Left lobe of liver (tissue), 2 donors: ENCODE results near the gene HNF4A. TPM values are rescaled to one million over a fixed set of nuclear protein-coding genes. Genes with fewer than 3 reads are reported as not detected.

ENCODE experiments used
- ATAC-seq: fragments of 200-7000 bp; cut with Tn5 transposase; one replicate; pipeline ENCODE4 v1.9.1; 2020; ENCODE audit warnings: mild to moderate bottlenecking, moderate library complexity
- DNase-seq: peaks from one replicate; pipeline ENCODE4 v3.0.0-alpha.2; 2020; ENCODE audit warnings: low spot score
- total RNA-seq: library from RNA; stranded (reverse); gene quantifications from one replicate; pipeline ENCODE4 v1.2.1, GENCODE V29; 2021
- donor health status: DM: no; HTN: no; CAD: no; lungs with moderate emphysema.
- donor health status: DM: no; HTN: yes; CAD: no.

HNF4A gene
- total RNA-seq, 1 donor from 2014 or later: 189 TPM

- peak; percentile 71 for ATAC-seq
- DNase-seq: no peak
These were observed 63.8 kb downstream of the HNF4A start for GRCh38 chr20:44419131-44419844.

- no peak for DNase-seq
- ATAC-seq: no peak
These were observed 65.0 kb downstream of the HNF4A start for GRCh38 chr20:44420497-44420896.

GRCh38 chr20:44422083-44422482, 66.6 kb downstream of the HNF4A start:
- ATAC-seq: no peak
- DNase-seq: no peak

- no peak for DNase-seq
- ATAC-seq: peak; percentile 1
These were observed 68.0 kb downstream of the HNF4A start for GRCh38 chr20:44423480-44423879.

GRCh38 chr20:44424039-44424495, 68.6 kb downstream of the HNF4A start:
- ATAC-seq (peak; percentile 1), DNase-seq (no peak)

- ATAC-seq (no peak), DNase-seq (no peak)
These were observed 70.4 kb downstream of the HNF4A start for GRCh38 chr20:44425923-44426322.

GRCh38 chr20:44426879-44427790, 71.6 kb downstream of the HNF4A start:
- ATAC-seq (no peak), DNase-seq (no peak)

- ATAC-seq (no peak), DNase-seq (no peak)
These were observed 72.3 kb downstream of the HNF4A start for GRCh38 chr20:44427804-44428173.

GRCh38 chr20:44428174-44429016, 72.9 kb downstream of the HNF4A start:
- ATAC-seq (no peak), DNase-seq (no peak)

- DNase-seq (no peak), ATAC-seq (no peak)
These were observed 73.5 kb downstream of the HNF4A start for GRCh38 chr20:44429017-44429339.

GRCh38 chr20:44429419-44430269, 74.1 kb downstream of the HNF4A start:
- no peak for DNase-seq
- no peak for ATAC-seq

- ATAC-seq: peak; percentile 1
- DNase-seq: no peak
These were observed 75.0 kb downstream of the HNF4A start for GRCh38 chr20:44430270-44431065.

- DNase-seq (no peak), ATAC-seq (peak; percentile 1)
These were observed 75.6 kb downstream of the HNF4A start for GRCh38 chr20:44431118-44431501.

GRCh38 chr20:44431502-44432234, 76.2 kb downstream of the HNF4A start:
- ATAC-seq: peak; percentile 36
- no peak for DNase-seq

GRCh38 chr20:44432618-44433577, 77.4 kb downstream of the HNF4A start:
- ATAC-seq (no peak), DNase-seq (no peak)

GRCh38 chr20:44433751-44434538, 78.4 kb downstream of the HNF4A start:
- DNase-seq: peak; percentile 80
- peak; percentile 67 for ATAC-seq
